Stimulated activated CD8-positive, alpha-beta memory T cell treated with anti-CD3 and anti-CD28 coated beads, Interleukin-15, amount 100 ng/mL, for 4 hours (primary cell): ENCODE measurements around the gene SYCP3.
"Not testable (repeated sequence)": the region's sequence is repeated elsewhere in the genome, so short reads cannot be mapped to it uniquely, and the experiment has no call there.

Experiments used
- DNase-seq, 2 donors: peaks; one replicate each; pipeline ENCODE4 v3.0.0-alpha.2; 2020; ENCODE audit warnings: low read depth in 2 of 2

Gene SYCP3

DNA sequence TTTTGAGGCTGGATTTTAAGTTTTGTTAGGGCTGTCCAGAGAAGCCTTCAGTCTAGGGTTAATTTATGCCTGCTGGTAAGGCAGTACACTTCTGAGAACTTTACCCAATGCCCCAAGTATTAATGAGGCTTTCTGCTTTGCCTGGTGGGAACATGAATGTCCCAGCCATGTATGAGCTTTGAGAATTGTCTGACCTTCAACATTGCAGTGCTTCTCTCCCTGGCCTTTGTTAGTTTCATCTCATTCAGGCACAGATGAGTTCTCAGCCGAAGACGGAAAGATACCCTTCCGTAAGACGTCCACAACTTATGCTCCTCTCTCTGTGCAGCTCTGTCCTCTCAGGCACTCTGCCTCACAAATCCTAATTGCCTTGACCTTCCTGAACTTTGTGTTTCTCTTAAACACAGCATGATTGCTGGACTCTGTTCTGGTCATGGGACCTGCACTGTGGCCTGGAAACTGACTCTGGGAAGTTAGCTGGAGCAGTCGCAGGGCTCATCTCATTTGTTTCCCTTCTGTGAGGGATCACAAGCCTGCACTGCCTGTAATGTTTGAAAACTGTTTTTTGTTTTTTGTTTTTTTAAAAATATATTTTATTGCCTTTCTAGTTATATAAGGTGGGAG, 26.1 kb downstream of the SYCP3 start:
- no peak for DNase-seq

DNA sequence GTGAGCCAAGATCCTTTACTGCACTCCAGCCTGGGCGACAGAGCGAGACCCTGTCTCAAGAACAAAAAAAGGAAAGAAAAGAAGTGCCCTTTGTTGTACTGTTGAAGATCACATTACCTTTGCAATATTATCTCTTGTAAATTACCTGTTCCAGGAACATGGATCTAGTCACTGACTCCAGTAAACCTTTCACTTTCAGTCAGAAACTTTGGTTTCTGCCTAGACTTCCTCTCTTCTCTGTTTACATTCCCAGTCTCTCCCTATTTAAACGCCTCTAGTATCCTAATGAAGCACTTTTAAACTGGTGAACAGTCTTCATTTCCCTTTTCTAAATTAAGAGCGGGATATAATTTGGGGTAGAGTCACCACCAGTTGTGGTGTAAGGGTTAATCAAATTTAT, 29.0 kb downstream of the SYCP3 start:
- no peak for DNase-seq

DNA sequence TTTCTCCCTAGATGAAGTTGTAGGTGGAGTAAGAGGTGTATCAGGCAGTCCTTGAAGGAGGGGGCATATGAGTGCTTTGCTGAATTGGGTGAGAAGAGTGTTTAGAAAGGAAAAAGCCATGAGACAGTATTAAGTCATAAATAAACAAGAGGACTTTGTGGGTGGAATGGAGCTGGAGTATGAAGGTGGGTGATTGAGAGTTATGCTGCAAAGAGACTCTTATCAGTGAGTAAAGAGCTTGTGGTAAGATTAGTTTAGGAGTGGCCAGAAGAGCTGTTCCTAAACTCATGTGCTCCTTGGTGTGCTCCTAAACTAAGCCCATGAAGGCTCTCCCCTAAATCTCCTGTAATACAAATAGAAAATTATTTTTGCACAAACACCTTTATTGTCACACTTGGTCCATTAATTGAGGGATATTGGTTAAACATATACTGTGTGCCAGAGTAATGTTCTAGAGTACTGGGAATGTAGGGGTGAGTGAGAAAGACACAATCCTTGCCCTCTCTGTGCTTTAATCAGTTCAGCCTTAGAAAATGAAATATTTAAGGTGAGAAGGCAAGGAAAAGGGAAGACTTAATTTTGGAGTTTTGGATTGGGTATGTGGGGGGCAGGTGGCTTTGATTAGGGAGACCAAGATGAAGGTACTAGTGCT, 32.0 kb downstream of the SYCP3 start:
- no peak for DNase-seq

DNA sequence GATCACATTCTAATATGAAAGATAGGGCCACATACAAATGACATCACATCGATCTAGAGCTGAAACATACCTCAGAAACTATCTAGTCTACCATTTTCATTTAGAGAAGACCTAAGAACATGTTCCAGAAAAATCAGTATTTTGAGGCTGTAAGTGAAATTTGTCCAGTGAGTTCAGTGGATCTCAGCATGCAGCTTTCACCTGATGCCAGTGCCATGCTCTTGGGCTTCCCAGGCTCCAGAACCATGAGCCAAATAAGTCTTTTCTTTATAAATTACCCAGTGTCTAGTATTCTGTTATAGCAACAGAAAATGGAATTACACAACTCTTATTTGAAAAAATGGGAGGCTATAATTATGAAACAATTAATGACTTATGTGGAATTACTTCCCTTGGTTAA, 32.9 kb downstream of the SYCP3 start:
- no peak for DNase-seq

DNA sequence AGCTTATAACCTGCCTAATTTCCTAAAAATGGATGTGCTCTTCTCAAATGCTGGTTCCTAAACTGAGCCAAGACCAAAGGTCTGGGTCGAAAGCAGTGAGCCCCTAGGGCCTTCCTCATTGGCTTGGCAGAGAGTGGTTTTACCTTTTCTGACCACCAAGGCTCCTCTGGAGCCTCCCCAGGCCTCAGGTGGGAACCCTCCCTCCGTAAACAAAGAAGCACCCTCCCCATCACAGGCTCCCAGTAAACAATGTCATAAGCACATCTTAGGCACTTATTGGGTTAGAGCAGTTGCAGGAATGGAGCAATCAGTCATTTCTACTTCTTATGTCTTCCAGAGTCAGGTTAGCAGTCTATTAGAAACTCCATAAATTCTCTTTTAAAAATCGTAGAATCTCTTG, 35.8 kb downstream of the SYCP3 start:
- DNase-seq = no peak

DNA sequence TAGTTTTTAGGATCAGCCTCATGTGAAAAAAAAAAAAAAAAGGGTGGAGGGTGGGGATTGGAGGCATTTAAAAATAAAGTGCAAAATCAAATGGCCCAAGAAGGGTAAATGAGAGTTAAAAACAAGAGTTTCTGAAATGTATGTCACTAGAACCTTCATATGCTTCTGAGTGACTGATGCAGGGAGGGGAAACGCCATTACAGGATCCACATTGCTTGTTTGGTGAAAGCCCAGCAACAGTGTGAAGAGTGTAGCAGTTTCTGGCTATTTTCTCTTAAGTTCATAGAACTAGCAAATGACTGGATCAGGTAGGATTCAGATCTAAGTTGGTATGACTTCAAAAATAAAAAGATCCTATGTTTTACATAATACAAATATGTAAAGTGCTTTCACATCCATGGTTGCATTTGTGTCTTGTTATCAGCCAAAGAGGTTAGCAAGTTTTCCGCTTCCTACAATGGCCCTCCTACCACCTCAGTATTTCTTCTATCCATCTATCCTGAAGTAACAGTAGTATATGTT, 38.9 kb downstream of the SYCP3 start:
- no peak for DNase-seq

DNA sequence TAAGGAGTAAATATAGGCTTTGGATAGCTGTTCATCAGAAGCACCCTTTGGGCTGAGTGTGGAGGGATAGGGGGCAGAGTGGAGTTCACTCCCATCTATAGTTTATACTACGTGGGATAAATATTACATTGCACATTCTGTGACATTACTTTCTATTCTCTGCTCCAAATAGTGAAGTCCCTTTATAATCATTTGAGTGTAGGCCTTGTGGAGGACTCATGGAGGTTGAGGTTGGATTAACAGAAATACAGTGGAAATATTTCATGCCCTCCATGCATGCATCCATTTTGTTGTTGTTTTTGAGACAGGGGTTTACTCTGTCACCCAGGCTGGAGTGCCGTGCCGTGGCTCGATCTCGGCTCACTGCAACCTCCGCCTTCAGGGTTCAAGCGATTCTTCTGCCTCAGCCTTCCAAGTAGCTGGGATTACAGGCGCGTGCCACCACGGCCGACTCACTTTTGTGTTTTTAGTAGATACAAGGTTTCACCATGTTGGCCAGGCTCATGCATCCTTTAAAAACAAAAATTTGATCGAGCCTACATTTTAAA, 40.4 kb downstream of the SYCP3 start:
- DNase-seq = no peak

DNA sequence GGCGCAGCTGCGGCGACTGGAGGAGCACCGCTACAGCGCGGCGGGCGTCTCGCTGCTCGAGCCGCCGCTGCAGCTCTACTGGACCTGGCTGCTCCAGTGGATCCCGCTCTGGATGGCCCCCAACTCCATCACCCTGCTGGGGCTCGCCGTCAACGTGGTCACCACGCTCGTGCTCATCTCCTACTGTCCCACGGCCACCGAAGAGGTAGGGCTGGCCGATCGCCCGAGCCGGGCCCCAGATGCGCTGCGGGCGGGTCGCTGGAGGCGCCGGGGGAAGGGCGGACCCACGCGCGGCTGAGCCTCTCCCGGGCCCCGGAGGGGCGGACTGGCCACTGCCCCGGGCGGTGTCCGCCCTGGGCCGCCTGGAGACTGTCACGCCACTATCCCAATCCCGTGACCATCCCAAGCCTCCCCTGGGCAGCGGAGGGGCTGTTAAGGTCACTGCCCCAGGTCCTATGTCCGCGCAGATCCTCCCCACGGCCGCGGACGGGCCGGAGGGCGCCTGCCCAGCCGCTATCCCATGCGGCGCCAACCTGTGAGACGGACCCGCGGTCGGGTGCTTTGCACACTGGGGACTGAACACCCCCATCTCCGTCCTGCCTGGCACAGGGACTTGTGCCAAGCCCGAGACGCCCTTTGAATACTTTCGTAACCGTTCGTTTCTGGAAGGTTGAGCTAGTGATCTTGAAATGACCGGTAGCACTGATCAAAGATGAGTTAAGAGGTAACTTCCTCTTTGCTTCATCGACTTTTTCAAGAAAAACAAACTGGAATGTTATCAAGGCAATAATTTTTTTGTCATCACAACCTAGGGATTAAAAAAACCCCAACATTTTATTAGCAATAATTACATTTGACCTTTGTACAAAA, 41.1 kb downstream of the SYCP3 start:
- no peak for DNase-seq

DNA sequence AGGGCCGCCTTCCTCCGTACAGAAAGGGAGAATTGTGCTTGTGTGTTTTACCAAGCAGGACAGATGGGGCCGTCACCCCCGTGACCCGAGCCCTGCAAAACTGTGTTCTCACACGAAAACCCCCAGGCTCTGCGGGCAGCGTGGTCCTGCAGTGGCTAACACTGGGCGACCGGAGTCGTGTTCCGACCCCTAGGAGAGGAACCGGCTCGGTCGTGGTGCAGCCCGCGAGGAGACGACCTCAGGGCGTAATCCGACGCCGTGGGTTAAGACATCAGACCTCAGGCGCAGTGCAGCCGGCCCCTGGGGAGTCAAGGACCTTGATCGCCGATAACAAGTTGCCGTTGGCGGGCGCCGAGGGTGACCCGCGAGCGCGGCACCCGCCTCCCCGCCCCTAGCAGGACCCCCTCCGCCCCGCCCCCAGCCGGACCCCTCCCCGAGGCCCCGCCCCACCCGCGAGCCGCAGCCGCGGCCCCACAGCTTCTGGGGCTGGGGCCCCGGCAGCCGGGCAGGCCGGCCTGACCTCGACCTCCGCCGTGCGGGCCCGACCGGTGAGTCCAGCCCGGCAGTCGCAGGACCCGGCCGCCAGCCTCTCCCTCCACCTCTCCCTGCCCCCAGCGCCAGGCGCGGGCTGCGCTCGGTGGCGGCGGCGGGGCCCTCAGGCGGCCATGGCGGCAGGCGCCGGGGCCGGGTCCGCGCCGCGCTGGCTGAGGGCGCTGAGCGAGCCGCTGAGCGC, 41.9 kb downstream of the SYCP3 start, which contains the start of gene CHPT1:
CHPT1 (plus strand) TSS at position 444 of the 733 bp plus-strand sequence; CDS start at position 666, 222 bp downstream.
- peak; percentile 8 to 37 for DNase-seq

DNA sequence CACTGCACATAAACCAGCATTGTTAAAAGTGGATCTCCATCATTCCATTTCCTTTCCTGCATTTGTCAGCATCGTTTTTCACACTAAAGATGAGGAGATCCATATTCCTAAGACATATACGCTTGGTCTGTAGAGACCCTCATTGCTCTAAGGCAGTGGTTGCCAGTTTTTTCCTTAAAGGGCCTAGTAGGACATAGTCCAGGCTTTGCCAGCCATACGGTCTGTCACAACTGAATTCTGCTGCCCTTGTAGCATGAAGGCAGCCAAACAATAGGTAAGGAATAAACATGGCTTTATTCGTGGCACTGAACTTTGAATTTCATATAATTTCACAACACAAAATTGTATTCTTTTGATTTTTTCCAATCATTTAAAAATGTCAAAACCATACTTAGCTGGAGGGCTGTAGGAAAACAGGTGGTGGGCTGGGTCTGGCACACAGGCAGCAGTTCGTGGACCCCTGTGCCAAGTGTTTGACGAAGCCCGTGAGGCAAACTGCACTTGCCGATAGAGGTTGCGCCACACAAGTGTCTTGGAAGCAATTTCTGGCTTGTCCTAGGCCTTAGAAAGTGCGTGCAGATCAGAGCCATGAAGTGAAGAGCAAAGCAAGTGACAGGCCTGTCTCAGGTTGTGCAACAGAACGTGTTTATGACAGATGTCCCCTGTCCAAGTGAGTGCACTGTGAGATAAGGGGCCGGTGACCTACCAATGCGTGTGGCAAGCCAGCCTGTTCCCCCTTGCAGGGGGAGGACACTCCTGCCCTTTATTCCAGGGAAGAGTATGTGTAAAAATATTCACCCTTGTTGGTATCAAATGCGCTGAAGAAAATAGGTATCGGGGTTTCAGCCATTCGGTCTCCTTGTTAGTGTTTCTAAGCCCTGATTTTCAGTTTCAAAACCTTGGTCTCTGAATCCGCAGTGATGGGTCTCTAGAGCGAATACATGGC, 42.7 kb downstream of the SYCP3 start:
- DNase-seq = no peak

DNA sequence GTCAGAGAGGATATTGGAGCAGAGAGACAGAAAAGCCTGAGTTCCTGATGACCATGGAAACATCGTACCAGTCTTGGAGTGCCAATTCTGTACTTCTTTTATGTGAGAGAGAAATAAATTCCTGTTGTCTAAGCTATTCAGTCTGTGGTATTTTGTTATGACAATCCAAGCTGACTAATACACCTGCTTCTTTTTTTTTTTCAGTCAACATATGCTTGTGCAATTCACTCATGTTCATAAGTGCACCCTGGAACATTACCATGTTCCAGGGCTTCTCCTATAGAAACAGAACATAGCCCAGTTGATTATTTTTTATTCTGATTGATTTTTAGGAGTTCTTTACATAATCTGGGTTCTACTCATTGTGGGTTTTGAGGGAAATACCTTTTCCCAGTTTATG, 43.6 kb downstream of the SYCP3 start:
- no peak for DNase-seq

DNA sequence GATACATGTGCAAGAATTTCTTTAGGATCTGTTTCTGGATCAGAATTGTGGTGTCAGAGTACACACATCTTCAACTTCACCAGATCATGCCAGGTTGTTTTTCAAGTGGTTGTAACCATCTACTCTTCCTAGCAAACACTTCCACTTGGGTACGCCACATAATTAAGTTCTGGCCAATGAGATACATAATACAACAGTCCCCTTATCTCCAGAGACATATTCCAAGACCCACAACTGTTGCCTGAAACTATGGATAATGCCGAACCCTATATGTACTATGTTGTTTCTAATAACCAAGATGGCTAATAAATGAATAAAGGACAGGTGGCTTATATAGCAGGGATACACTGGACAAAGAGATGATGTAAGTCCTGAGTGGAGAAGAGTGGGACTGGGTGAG, 44.3 kb downstream of the SYCP3 start:
- no peak for DNase-seq

DNA sequence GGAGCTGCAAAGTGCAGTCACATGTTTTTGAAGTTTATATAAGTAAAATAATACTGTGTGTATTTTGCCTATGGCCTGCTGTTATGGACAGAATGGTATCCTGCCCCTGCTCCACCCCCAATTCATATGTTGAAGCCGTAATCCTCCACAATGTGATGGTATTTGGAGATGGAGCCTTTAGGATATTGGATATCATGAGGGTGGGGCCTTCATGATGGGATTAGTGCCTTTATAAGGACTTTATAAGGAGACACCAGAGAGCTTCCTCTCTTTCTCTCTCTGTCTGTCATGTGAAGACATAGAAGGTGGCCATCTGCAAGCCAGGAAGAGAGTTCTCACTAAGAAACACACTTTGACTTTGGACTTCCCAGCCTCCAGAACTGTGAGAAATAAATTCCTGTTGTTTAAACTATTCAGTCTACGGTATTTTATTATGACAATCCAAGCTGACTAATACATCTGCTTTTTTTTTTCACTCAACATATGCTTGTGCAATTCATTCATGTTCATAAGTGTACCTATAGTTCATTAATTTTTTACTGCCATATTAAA, 44.9 kb downstream of the SYCP3 start:
- no peak for DNase-seq

DNA sequence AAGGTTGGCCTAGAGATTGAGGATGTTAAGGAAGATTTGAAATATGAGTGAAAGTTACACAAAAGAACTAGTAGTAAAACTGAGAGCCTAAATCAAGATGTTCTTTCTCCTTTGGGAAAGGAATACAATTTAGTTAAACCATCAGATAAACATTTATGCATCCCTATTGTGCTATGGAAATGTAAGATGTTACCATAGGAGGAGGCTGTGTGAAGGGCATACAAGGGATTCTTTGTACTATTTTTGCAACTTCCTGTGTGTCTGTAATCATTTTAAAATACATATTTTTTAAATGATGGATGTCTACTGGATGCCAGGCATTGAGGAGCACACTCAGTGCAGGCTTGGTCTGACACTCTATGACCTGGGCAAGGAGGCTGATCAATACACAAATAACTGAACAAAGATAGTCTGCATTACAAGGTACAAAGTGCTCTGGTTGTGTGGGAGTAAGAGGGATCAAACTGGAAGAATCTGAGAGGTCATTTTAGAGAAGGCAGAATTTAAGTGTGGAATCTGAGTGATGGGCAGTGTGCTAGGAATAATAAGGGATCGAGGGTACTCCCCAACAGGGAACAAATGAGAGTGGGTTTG, 47.7 kb downstream of the SYCP3 start:
- DNase-seq = no peak

DNA sequence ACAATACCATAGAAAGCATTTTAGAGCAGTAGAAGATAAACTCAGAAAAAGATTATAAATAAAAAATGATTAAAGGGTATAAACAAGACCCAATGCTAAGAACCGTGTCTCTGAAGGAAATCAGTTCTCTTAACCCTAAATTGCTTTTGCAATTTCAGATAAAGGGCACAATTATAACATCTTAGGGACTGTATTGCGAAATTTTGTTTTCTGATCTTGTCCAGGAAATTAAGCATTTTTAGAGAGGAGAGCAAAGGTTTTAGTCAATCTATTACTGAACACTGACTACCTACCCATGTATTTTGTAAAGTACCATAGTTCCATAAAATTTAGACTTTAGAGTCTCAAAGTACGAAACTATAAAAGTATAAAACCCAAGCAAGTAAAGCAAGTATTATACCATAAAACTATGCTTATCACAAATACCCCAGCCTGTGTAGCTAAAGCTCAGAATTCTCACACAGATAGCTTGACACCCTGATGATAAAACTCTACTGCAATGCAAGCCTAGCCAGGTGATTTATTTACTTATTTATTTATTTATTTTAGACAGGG, 48.6 kb downstream of the SYCP3 start:
- no peak for DNase-seq

DNA sequence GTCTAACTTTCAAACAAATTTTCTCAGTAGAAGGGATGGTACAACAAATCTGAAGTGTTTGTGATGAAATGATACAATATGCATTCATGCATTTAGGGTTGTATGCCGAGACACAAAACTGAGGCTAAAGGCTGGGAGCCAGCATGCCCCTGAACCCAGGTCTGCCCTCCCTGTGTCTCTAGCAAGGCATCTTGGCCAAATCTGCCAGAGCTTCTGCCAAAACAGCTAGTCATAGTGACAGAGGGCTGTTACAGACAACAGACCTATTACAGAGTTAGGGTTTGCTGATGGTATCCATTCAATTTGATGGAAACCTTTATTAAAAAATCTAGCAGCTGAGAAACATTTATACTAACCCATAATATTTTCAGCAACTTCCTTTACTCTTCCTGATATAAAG, 53.1 kb downstream of the SYCP3 start:
- no peak for DNase-seq

DNA sequence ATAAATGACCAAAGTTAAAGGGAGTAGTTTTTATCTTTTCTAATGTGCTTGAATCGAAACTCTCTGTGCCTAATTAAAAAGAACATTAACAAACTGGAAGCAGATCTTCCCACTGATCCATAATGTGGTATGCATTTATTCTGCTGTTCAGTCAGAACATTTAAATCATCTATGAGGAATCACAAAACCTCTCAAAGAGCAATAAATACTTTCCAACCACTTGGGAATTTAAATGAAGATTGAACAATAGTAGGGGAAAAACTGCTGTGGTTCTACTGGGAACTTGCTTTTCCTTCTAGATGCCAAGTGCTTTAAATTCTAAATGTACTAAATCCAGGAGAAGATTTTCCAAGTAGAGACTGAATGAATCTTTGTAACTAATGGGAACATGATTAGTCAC, 54.2 kb downstream of the SYCP3 start:
- no peak for DNase-seq

DNA sequence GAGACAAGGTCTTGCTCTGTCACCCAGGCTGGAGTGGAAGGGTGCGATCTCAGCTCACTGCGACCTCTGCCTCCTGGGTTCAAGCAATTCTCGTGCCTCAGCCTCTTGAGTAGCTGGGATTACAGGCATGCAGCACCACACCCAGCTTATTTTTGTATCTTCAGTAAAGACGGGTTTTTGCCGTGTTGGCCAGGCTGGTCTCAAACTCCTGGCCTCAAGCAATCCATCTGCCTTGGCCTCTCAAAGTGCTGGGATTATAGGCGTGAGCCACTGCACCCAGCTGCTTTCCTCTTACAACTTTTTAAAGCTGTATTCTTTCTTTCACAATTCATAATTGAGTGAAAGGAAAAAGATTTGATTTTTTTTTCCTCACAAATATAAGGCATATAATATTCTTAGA, 57.6 kb downstream of the SYCP3 start:
- not testable (repeated sequence) for DNase-seq

DNA sequence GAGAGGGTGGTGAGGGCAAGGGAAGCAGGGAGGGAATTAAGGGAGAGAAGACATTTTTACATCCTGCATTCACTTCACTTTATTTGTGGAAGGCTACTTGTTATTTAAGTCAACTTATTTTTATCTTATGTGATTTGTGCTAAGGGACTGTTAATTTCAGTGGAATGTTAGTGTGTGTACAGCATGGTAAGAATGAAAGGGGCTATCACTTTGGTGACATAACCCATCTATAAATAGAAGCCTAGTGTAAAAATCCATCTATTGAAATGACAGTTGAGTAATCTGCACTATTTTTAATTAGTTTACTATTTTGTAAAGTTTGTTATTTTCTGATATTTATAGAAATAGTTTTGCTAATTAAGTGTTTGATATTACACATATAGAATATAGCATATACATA, 58.6 kb downstream of the SYCP3 start:
- DNase-seq = no peak
